ENCODE measurements around the gene GGCT.

GGCT gene

DNA sequence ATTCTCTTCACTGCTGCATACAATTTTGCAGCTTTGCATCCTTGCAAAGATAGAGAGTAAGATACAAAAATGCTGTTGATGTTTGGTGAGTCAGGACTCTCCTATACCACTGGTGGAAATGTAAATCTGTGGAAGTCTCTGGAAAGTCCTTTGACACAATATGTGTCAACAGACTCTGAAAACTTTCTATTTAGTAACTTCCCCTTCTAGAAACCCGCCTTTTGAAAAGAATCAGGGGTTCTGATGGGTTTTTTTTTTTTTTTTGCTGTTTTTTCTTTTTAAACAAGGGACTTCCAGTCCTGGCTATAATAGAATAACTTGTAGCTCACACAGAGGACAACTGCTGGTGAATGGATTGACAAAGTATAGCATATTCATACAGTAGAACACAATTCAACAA, 42.5 kb downstream of the GGCT start:
- DNase-seq (ENCODE audit: low read depth) = no peak

DNA sequence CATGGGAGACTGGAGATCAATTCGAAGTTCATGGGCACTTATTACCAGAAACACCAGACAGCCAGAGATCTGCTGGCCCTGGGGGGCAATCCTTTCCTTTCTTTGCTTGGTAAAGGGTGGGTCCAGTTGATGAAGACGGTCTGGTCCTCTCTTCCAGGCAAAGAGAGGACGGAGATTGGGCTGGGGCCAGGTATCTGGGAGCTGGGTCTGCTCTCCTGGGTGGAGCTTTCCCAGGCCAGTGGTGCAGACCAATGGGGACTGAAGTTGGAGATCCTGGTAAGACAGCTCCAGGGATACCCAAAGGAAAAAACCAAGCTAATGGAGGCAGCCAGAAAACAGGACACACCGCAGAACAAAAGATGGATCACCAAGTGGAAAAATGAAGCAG, 44.4 kb downstream of the GGCT start:
- DNase-seq (ENCODE audit: low read depth) = no peak

- peak; percentile 58 for DNase-seq (ENCODE audit: low read depth)
Measured at GRCh38 chr7:30459591-30460245, 44.9 kb downstream of the GGCT start.

- no peak for DNase-seq (ENCODE audit: low read depth)
Measured at GRCh38 chr7:30458311-30458710, 46.3 kb downstream of the GGCT start.

DNA sequence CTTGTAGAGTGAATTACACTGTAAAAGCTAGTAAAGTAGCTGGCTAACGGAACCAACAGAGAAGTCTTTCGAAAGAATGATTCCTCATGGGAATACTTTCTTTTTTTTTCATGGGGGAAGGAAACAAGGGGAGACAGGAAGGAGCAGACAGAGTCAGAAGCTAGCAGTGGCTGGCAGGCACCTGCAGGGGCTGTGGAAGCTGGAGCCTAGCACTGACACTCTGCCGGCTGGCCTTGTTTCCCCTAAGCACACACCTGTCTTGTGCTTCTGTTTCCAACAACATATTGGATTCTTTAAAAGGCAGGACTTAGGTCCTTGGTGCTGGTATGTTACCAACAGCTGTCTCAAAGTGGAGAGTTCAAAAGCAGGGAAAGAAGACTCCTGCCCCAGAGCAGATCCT, 50.7 kb downstream of the GGCT start:
- DNase-seq (ENCODE audit: low read depth) = no peak

GRCh38 chr7:30453016-30453415, 51.6 kb downstream of the GGCT start:
- DNase-seq (ENCODE audit: low read depth) = no peak

- no peak for DNase-seq (ENCODE audit: low read depth)
Measured at GRCh38 chr7:30452280-30452930, 52.2 kb downstream of the GGCT start.

GRCh38 chr7:30451539-30452279, 52.9 kb downstream of the GGCT start:
- no peak for DNase-seq (ENCODE audit: low read depth)

GRCh38 chr7:30450983-30451497, 53.6 kb downstream of the GGCT start:
- no peak for DNase-seq (ENCODE audit: low read depth)

DNA sequence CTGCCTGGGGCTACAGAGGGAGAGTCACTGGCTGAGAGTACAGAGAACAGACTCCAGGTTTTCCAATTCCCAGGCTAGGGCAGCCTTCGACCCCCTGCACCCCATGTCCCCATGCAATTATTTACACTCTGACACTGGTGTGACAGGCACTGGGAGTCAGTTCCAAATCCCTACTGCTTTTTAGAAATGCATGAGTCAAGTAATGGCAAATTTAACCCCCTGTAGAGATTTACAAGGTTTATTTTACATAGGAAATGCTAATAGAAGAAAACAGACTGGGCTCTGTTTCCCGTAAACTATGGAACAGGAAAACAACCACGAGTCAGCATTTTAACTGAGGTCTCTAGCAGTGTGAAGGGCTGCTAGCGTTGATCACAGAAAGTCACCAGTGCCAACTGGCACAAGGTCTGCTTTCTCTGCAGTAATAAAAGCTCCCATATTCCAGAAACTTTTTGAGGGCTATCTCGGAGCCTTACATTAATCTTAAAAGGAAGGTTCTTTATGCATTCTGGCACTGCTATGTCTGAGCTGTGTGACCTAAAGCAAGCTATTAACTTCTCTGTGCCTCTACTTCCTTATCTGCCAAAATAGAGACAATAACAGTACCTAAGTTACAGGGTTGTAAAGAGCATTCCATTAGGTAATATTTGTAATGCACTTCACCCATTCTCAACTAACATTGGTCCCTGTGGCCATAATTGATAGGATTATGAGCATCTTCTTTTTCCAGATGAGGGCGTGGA, 54.2 kb downstream of the GGCT start:
- no peak for DNase-seq (ENCODE audit: low read depth)

- no peak for DNase-seq (ENCODE audit: low read depth)
Measured at GRCh38 chr7:30448461-30449189, 56.0 kb downstream of the GGCT start.

DNA sequence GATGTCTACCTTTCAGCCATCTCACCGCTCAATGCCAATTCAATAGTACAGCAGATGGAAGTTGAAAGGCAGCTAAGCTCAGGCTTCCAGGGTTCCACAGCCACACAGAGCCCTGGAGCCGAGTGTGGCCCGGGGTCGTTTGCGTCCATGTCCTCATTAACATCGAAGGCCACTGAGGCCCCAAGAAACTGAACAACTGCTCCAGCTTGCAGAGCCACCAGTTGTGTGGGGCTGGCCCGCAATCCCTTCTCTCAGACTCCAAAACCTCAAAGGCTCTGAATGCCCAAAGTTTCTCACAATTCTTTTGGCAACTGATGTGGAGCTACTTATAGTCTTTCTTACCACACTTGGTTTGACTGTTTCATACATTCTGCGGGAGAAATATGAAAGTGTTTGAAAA, 57.2 kb downstream of the GGCT start:
- no peak for DNase-seq (ENCODE audit: low read depth)

All from non-pigmented ciliary epithelial cell (primary cell).